Panc1 (cell line): Measurements from ENCODE around the gene LRMDA. TPM values are rescaled to one million over a fixed set of nuclear protein-coding genes. Genes with fewer than 3 reads are reported as not detected.

ENCODE experiments used
- ATAC-seq: fragments of 200-7000 bp; cut with Tn5 transposase; 2 replicates; pipeline ENCODE4 v1.9.1; 2020; ENCODE audit warnings: mild to moderate bottlenecking, moderate library complexity
- BruUV-seq: library from RNA; stranded (reverse); fragments of 400-500 nt; replicated peaks from 2 replicates; lab custom pipeline; 2021; lab: Mats Ljungman, UMichigan
- CTCF ChIA-PET: fragments of 300-600 bp; sonication (Branson Sonifier 250); formaldehyde crosslinking; loops from one replicate; lab custom pipeline; 2022; ENCODE audit warnings: antibody characterized with exemption; lab: Charles Lee
- POLR2A ChIA-PET: fragments of 300-600 bp; sonication (Branson Sonifier 250); formaldehyde crosslinking; loops from one replicate; lab custom pipeline; 2022; ENCODE audit warnings: antibody characterized with exemption; lab: Charles Lee
- DNase-seq: peaks from one replicate; pipeline ENCODE4 v3.0.0-alpha.2; 2010; ENCODE audit warnings: low read depth, low spot score
- H3K27ac ChIP-seq: 2 replicates; pipeline ENCODE4 v1.5.1; 2011; ENCODE audit warnings: mild to moderate bottlenecking, low read length, inconsistent platforms
- H3K27me3 ChIP-seq: fragments of 200-500 bp; sonication (Bioruptor generic); 2 replicates; pipeline ENCODE4 v1.6.0; 2014; ENCODE audit warnings: low read length, inconsistent platforms; ENCODE audit not compliant: control insufficient read depth, insufficient read depth
- H3K36me3 ChIP-seq: fragments of 200-500 bp; sonication (Bioruptor generic); 2 replicates; pipeline ENCODE4 v1.5.1; 2014; ENCODE audit warnings: inconsistent platforms, mild to moderate bottlenecking, low read length, moderate library complexity; ENCODE audit not compliant: control insufficient read depth, insufficient read depth
- H3K4me1 ChIP-seq: 2 replicates; pipeline ENCODE4 v1.5.1; 2011; ENCODE audit warnings: inconsistent platforms, mild to moderate bottlenecking, low read length, moderate library complexity; ENCODE audit not compliant: control insufficient read depth, insufficient read depth
- H3K4me3 ChIP-seq, 2 experiments: 2 replicates each; pipeline ENCODE4 v1.5.1; 2011 to 2012; ENCODE audit warnings: low read depth in 2 of 2, low read length in 2 of 2, mild to moderate bottlenecking in 2 of 2, inconsistent platforms in 1 of 2, moderate library complexity in 1 of 2
- H3K9me3 ChIP-seq: fragments of 200-500 bp; sonication (Bioruptor generic); 2 replicates; pipeline ENCODE4 v1.5.1; 2014; ENCODE audit warnings: low read depth, mild to moderate bottlenecking, inconsistent platforms, low read length, moderate library complexity; ENCODE audit not compliant: control insufficient read depth, insufficient read depth
- POLR2AphosphoS5 ChIP-seq: IDR thresholded peaks from 2 replicates; pipeline ENCODE4 v1.6.1; 2012; ENCODE audit warnings: mild to moderate bottlenecking, low read depth, low read length, moderate library complexity
- SIN3A ChIP-seq: IDR thresholded peaks from 2 replicates; pipeline ENCODE4 v1.6.1; 2012; ENCODE audit warnings: low read depth, mild to moderate bottlenecking, low read length, moderate library complexity, borderline replicate concordance; ENCODE audit not compliant: insufficient read depth
- TCF7L2 ChIP-seq: IDR thresholded peaks from 2 replicates; pipeline ENCODE4 v1.6.1; 2011; ENCODE audit warnings: mild to moderate bottlenecking, low read depth, low read length, inconsistent platforms
- in situ Hi-C: cut with HindIII; loops from 2 replicates; pipeline ENCODE4 v1.10.0; 2016; ENCODE audit warnings: low sequenced_read_pairs, low pct_unique_long_range_greater_than_20kb
- intact Hi-C: fragments of 100-400 bp; cut with micrococcal nuclease; formaldehyde crosslinking; loops from one replicate; pipeline ENCODE4 v1.10.0; 2022; ENCODE audit not compliant: unreplicated experiment
- total RNA-seq: library from RNA; stranded (reverse); gene quantifications from one replicate; pipeline ENCODE4 v1.2.1, GENCODE V29; 2021; ENCODE audit not compliant: unreplicated experiment
- TF ChIP-seq, protein P1 (sequence below): fragments of 450-650 bp; IDR thresholded peaks from 2 replicates; pipeline ENCODE4 v1.5.1; 2017; ENCODE audit warnings: mild to moderate bottlenecking
- TF ChIP-seq, protein P2 (sequence below), 2 experiments: IDR thresholded peaks; 2 replicates each; pipeline ENCODE4 v1.6.1; 2011 to 2012; ENCODE audit warnings: low read depth in 2 of 2, control low read depth in 1 of 2, low read length in 1 of 2, mild to moderate bottlenecking in 1 of 2, moderate library complexity in 1 of 2; ENCODE audit not compliant: insufficient read depth in 1 of 2

The LRMDA gene
- total RNA-seq, 1 experiment from 2014 or later, result 1.2 TPM

GRCh38 chr10:76113952-76114351 lies 682.5 kb downstream of the LRMDA start:
- intact Hi-C loops, result no loop called here
- Histone ChIP-seq H3K27ac (no peak overlapping the region), H3K9me3 (no peaks in the 10 kb centered on the region), H3K36me3 (no peaks in the 10 kb centered on the region), H3K4me3 (no peak overlapping the region), H3K4me1 (no peaks in the 10 kb centered on the region), H3K27me3 (no peaks in the 10 kb centered on the region; the same call in 1 of the 2 replicates)
- no TSS peak for BruUV-seq
- TF ChIP-seq POLR2AphosphoS5, result no peak
- no peak for DNase-seq
- ChIA-PET POLR2A (no interaction called here), CTCF (no interaction called here)
- ATAC-seq, result no peak
- in situ Hi-C loops, result no loop called here

DNA sequence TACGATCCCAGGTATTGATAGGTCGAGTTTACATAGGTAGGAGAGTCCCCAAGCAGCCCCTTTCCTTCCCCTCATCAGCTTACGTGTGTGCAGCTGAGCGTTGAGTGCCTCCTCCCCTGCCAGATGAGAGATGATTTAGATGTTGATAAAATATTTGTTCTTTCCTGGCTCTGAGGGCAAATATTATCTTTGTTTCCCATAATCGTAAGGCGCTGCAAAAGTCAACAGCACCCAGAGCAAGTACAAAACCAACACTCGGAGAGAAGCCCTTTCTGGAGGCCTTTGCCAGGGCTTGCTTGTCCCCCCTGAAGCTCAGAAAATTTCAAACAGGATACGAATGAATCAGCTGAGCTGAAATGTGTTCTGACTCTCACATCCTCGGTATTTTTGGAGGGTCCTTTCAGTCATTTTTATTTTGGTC lies 683.2 kb downstream of the LRMDA start:
- H3K4me1 ChIP-seq, result no peaks in the 10 kb centered on the region
- H3K36me3 ChIP-seq, result no peaks in the 10 kb centered on the region
- H3K27me3 ChIP-seq, result no peaks in the 10 kb centered on the region; the same call in 1 of the 2 replicates
- intact Hi-C loops, result no loop called here
- H3K9me3 ChIP-seq, result no peaks in the 10 kb centered on the region
- TF ChIP-seq POLR2AphosphoS5 (no peak), SIN3A (no peak), TCF7L2 (no peak)
- TF ChIP-seq, protein P1, sequence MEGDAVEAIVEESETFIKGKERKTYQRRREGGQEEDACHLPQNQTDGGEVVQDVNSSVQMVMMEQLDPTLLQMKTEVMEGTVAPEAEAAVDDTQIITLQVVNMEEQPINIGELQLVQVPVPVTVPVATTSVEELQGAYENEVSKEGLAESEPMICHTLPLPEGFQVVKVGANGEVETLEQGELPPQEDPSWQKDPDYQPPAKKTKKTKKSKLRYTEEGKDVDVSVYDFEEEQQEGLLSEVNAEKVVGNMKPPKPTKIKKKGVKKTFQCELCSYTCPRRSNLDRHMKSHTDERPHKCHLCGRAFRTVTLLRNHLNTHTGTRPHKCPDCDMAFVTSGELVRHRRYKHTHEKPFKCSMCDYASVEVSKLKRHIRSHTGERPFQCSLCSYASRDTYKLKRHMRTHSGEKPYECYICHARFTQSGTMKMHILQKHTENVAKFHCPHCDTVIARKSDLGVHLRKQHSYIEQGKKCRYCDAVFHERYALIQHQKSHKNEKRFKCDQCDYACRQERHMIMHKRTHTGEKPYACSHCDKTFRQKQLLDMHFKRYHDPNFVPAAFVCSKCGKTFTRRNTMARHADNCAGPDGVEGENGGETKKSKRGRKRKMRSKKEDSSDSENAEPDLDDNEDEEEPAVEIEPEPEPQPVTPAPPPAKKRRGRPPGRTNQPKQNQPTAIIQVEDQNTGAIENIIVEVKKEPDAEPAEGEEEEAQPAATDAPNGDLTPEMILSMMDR, result no peak
- TF ChIP-seq, protein P2, sequence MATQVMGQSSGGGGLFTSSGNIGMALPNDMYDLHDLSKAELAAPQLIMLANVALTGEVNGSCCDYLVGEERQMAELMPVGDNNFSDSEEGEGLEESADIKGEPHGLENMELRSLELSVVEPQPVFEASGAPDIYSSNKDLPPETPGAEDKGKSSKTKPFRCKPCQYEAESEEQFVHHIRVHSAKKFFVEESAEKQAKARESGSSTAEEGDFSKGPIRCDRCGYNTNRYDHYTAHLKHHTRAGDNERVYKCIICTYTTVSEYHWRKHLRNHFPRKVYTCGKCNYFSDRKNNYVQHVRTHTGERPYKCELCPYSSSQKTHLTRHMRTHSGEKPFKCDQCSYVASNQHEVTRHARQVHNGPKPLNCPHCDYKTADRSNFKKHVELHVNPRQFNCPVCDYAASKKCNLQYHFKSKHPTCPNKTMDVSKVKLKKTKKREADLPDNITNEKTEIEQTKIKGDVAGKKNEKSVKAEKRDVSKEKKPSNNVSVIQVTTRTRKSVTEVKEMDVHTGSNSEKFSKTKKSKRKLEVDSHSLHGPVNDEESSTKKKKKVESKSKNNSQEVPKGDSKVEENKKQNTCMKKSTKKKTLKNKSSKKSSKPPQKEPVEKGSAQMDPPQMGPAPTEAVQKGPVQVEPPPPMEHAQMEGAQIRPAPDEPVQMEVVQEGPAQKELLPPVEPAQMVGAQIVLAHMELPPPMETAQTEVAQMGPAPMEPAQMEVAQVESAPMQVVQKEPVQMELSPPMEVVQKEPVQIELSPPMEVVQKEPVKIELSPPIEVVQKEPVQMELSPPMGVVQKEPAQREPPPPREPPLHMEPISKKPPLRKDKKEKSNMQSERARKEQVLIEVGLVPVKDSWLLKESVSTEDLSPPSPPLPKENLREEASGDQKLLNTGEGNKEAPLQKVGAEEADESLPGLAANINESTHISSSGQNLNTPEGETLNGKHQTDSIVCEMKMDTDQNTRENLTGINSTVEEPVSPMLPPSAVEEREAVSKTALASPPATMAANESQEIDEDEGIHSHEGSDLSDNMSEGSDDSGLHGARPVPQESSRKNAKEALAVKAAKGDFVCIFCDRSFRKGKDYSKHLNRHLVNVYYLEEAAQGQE (IDR thresholded peaks at IDR 0.05; ENCODE audit: insufficient read depth in 1 of 2, low read depth in 2 of 2, low read length in 1 of 2), result no peak
- no TSS peak for BruUV-seq
- H3K27ac ChIP-seq, result no peak overlapping the region
- ChIA-PET CTCF (no interaction called here), POLR2A (no interaction called here)
- in situ Hi-C loops, result no loop called here
- H3K4me3 ChIP-seq, result no peak overlapping the region
- ATAC-seq, result no peak
- no peak for DNase-seq

- no peaks in the 10 kb centered on the region for H3K4me1 ChIP-seq
- DNase-seq (no peak), ATAC-seq (no peak)
- H3K4me3 ChIP-seq, result no peak overlapping the region
- no peaks in the 10 kb centered on the region; the same call in 1 of the 2 replicates for H3K27me3 ChIP-seq
- H3K9me3 ChIP-seq, result no peaks in the 10 kb centered on the region
- no TSS peak for BruUV-seq
- H3K36me3 ChIP-seq, result no peaks in the 10 kb centered on the region
- ChIA-PET CTCF (no interaction called here), POLR2A (no interaction called here)
- H3K27ac ChIP-seq, result no peak overlapping the region
- intact Hi-C loops (no loop called here), in situ Hi-C loops (no loop called here)
- TF ChIP-seq, protein P1, result no peak
- no peak for TF ChIP-seq TCF7L2
- TF ChIP-seq SIN3A, result no peak
- TF ChIP-seq, protein P2 (IDR thresholded peaks at IDR 0.05; ENCODE audit: insufficient read depth in 1 of 2, low read depth in 2 of 2, low read length in 1 of 2), result no peak
- TF ChIP-seq POLR2AphosphoS5, result no peak
These were observed 683.7 kb downstream of the LRMDA start for GRCh38 chr10:76115131-76115470.
